HG02884 (cell line): ENCODE results near the gene PEX1.
A peak's percentile ranks its signal among the peaks of the same experiment; 100 is the strongest.
"Not testable (repeated sequence)": the region's sequence is repeated elsewhere in the genome, so short reads cannot be mapped to it uniquely, and the experiment has no call there.

Experiments used
- ATAC-seq: cut with Tn5 transposase; IDR thresholded peaks from one replicate; pipeline ENCODE4 v1.9.1; 2021; ENCODE audit warnings: mild to moderate bottlenecking, moderate library complexity; ENCODE audit not compliant: unreplicated experiment

Gene PEX1

GRCh38 chr7:92528188-92528957, at the start of gene PEX1, which contains the start of gene RBM48:
Gene PEX1 (minus strand): TSS chr7:92528520. CDS start chr7:92528435, 85 bp downstream.
Gene RBM48 (plus strand): TSS chr7:92528795. CDS start chr7:92528814, 19 bp downstream.
- ATAC-seq, result peak; percentile 92

GRCh38 chr7:92576296-92576695, 48.0 kb upstream of the PEX1 start:
- ATAC-seq, result no peak

DNA sequence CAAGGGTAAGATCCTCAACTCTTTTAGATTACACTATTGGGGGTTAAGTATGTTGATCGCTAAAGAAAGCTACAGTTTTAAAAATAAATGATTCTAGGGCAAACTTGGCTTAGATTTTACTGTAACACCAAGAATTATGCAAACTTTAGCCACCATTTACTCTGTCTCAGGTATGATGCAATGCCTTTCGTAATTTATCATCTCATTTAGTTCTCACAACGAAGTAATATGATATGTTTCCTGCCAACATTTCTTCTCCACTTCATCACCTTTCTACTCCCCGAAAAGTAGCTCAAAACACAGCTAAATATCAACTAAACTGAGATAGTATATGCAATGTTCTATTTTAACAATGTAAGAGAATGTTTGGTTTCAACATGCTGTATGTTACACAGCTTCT, 40.8 kb upstream of the PEX1 start:
- no peak for ATAC-seq

GRCh38 chr7:92567460-92567859, 39.1 kb upstream of the PEX1 start:
- ATAC-seq, result no peak

DNA sequence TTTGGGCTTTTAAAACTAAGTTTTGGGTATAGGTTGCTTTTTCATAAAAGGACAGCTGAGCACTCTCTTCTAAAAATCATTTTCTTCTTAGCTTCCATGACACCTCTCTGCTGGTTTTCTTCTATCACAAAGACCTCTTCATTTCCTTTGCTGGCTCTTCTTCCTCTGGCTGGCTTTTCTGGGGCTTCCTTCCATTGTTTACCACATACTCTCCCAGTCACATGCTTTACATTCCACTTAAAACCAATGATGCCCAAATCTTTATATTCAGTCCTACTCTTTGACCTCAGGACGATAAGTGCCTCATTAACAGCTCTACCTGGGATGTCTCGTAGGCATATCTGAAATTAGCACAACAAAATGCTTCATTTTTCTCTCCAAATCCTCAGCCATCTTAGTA, 35.0 kb upstream of the PEX1 start:
- ATAC-seq, result no peak

DNA sequence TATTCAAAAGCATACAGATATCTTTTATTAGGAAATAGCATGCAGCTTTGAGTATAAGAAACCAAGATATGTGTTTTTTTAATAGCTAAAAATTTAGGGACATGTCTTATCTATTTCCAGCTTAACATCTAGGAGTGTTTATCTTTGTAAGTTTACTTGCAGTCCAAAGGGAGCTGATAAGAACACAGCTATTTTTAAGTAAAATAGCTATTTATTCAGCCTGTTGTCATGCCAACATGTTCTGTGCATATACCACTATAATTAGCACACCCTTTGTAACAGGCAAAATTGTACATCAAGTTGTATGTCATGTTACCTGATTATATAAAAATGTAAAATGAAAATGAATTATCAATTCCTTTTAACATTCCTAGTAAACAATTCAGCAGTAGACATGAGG, 32.3 kb upstream of the PEX1 start:
- ATAC-seq, result no peak

DNA sequence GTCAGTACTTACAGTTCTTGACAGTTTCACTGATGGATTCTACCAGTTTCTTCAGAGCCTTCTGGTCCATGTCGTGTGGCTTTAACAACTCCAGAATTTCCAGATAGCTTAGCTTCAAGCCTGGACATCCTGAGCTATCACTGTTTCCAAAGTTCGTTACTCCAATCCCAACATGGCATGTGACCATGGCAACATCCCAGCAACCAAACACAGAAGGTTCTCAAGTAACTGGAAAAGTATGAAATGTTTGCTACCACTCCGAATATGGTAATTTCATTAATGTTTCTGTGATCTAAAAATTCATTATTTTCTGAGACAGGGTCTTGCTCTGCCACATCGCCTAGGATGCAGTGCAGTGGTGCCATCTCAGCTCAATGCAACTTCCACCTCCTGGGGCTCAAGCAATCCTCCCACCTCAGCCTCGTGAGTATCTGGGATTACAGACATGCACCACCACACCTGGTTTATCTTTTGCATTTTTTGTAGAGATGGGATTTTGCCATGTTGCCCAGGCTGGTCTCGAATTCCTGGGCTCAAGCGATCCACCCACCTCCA, 29.6 kb upstream of the PEX1 start:
- no peak for ATAC-seq

GRCh38 chr7:92557249-92557648, 28.9 kb upstream of the PEX1 start:
- ATAC-seq, result no peak

- no peak for ATAC-seq
These were observed 21.9 kb upstream of the PEX1 start for GRCh38 chr7:92550194-92550593.

GRCh38 chr7:92547579-92547978, 19.3 kb upstream of the PEX1 start:
- ATAC-seq, result no peak

DNA sequence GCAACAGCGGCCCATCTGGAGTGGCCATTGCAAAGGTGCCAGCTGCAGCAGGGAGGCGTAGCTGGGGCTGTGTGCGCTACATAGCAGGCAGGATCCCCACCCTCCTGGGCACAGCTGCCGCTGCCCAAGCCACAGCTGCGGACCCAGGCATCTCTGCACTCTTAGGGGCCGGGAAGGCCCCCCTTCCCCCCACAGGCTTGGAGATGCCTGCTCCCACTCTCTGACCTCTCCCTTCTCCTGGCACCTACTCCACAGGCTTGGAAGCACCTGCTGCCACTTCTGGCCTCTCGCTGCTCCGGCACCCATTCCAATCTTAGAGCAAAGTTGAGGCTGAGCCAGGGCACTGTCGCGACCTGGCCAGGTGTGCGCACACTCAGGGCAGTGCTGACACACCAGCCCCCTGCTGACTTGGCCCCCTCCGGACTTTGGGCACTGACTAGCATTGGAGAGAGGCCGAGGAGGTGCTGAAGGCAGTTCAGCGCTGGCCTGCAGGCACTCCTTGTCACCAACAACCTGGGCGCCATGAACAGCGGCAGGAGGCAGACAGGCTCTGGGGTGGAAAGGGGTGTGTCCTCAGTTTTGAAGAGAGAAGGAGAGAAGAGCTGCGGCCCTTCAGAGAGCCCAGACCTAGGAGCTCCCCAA, 18.7 kb upstream of the PEX1 start:
- no peak for ATAC-seq

GRCh38 chr7:92545116-92545515, 16.8 kb upstream of the PEX1 start:
- ATAC-seq, result not testable (repeated sequence)

DNA sequence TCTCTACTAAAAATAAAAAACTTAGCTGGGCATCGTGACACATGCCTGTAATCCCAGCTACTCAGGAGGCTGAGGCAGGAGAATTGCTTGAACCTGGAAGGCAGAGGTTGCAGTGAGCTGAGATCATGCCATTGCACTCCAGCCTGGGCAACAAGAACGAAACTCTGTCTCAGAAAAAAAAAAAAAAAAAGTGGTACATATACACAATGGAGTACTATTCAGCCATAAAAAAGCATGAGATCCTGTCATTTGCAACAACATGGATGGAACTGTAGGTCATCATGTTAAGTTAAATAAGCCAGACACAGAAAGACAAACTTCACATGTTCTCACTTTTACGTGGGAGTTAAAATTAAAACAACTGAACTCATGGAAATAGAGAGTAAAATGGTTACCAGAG, 15.2 kb upstream of the PEX1 start:
- not testable (repeated sequence) for ATAC-seq

- no peak for ATAC-seq
These were observed 6.3 kb upstream of the PEX1 start for GRCh38 chr7:92534572-92534971.

- ATAC-seq, result peak; percentile 3
These were observed 591 bp upstream of the PEX1 start for GRCh38 chr7:92528958-92529264.

- ATAC-seq, result peak; percentile 32
These were observed 776 bp downstream of the PEX1 start for GRCh38 chr7:92527300-92528187.

- ATAC-seq, result no peak
These were observed 5.2 kb downstream of the PEX1 start for GRCh38 chr7:92523110-92523509.

- ATAC-seq, result no peak
These were observed 8.3 kb downstream of the PEX1 start for GRCh38 chr7:92520024-92520423.

DNA sequence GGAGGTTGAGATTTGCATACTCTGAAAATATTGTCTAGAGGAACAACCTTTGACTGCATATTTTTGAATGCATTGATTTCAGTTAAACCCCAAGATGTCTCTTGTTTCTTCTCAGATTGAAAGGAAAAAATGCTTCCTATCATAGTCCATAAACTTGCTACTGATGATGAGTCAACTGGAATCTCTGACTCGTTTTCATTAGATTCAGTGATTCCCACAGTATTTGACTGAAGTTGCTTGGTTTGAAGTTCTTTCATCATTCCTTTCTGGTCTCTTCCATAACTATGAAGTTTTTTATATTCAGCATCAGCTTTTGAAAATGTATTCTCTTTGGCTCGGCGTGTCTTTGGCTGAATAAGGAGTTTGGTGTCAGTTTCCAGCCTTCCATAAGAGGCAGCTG, 10.7 kb downstream of the PEX1 start:
- no peak for ATAC-seq

DNA sequence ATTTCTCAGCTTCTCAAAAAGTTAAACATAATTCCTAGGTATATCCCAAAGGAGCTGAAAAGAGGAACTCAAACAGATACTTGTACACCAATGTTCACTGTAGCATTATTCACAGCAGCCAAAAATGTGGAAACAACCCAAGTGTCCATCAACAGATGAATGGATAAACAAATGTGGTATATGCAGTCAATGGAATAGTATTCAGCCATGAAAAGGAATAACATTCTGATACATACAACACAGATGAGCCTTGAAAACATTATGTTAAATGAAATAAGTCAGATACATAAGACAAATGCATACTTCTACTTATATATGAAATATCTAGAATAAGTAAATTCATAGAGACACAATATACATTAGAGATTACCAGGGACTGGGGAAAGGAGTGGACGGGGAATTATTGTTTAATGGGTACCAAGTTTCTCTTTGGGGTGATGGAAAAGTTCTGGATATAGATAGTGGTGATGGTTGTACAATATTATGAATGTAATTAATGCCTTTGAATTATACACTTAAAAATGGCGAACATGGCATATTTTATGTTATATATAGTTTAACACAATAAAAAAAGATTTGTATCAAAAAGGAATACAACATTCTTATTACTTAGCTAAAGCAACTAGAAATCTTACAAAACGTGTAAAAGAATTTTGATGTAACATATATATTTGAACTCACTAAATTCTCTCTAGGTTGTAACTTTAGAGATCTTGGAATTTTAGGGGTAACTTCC, 15.0 kb downstream of the PEX1 start:
- no peak for ATAC-seq

DNA sequence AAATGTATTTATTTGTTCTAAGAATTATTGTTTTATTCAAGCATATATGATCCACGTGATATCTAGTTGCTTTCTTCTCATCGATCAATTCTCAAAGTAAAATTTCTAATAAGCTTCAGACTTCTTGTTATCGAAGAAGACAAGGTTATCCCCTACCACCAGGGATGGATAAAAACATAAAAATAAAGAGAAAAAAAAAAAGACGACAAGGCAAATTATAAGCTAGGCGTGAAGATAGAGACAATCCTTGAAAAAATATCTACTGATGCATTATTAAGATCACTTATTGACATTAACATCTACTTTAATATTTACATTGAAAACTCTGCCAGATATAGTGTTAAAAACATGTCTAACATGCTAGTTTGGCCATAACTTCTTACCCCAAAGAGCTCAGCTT, 19.4 kb downstream of the PEX1 start:
- no peak for ATAC-seq
